Lung (tissue), 12 donors: Measurements from ENCODE around the gene C19orf44. TPM values are rescaled to one million over a fixed set of nuclear protein-coding genes. Genes with fewer than 3 reads are reported as not detected.

ENCODE experiments used
- ATAC-seq: fragments of 200-7000 bp; cut with Tn5 transposase; one replicate; pipeline ENCODE4 v1.9.1; 2020; ENCODE audit warnings: moderate number of reproducible peaks; ENCODE audit not compliant: insufficient read depth, low FRiP score
- DNase-seq, 3 donors: peaks; one replicate each; pipeline ENCODE4 v3.0.0-alpha.2; 2013 to 2017
- H3K27ac ChIP-seq, 2 donors: one replicate each; pipeline ENCODE4 v1.5.1; 2013; ENCODE audit warnings: mild to moderate bottlenecking in 2 of 2, moderate library complexity in 2 of 2, control low read depth in 1 of 2, inconsistent platforms in 1 of 2, low read depth in 1 of 2, low read length in 1 of 2
- H3K27me3 ChIP-seq, 3 donors: one replicate each; pipeline ENCODE4 v1.5.1; 2013; ENCODE audit warnings: low read length in 2 of 3; ENCODE audit not compliant: control insufficient read depth in 3 of 3, insufficient read depth in 3 of 3
- H3K36me3 ChIP-seq, 4 donors: one replicate each; pipeline ENCODE4 v1.5.1; 2013; ENCODE audit warnings: low read length in 4 of 4, mild to moderate bottlenecking in 1 of 4, moderate library complexity in 1 of 4; ENCODE audit not compliant: control insufficient read depth in 4 of 4, insufficient read depth in 4 of 4
- H3K4me1 ChIP-seq, 5 donors: one replicate each; pipeline ENCODE4 v1.5.1; 2013; ENCODE audit warnings: low read length in 5 of 5, mild to moderate bottlenecking in 2 of 5, moderate library complexity in 1 of 5; ENCODE audit not compliant: control insufficient read depth in 5 of 5, insufficient read depth in 5 of 5
- H3K4me3 ChIP-seq: one replicate; pipeline ENCODE4 v1.5.1; 2013; ENCODE audit warnings: mild to moderate bottlenecking, control low read depth, moderate library complexity
- H3K9ac ChIP-seq, 2 donors: one replicate each; pipeline ENCODE4 v1.5.1; 2013; ENCODE audit warnings: low read length in 2 of 2, control low read depth in 1 of 2; ENCODE audit not compliant: insufficient read depth in 1 of 2
- H3K9me3 ChIP-seq, 4 donors: one replicate each; pipeline ENCODE4 v1.5.1; 2013; ENCODE audit warnings: low read length in 3 of 4, mild to moderate bottlenecking in 1 of 4, moderate library complexity in 1 of 4; ENCODE audit not compliant: control insufficient read depth in 4 of 4, insufficient read depth in 3 of 4
- WGBS, 2 donors: extraction: QIAGEN DNeasy Blood & Tissue Kit; methylation state at CpG; one replicate each; pipeline ENCODE4 v1.1.7; 2013; 5-methylcytosine and 5-hydroxymethylcytosine counted together
- polyA plus RNA-seq, 2 donors: library from polyadenylated mRNA; stranded (reverse); fragments of 200-250 nt; gene quantifications; one replicate each; pipeline ENCODE4 v1.2.1, GENCODE V29; 2013
- total RNA-seq, 2 donors: library from RNA; depleted of rRNA in 1 of 2; stranded (reverse); fragments of >200 nt in 1 of 2; gene quantifications; one replicate each; pipeline ENCODE4 v1.2.1, GENCODE V29; 2014 to 2021
- TF ChIP-seq, protein P1 (sequence below): IDR thresholded peaks from 2 replicates; pipeline ENCODE4 v1.5.1; 2012; ENCODE audit warnings: mild to moderate bottlenecking; ENCODE audit errors: control extremely low read depth, extremely low read depth
- donor health status: control.
- donor health status: control.
- donor health status: Bipolar disorder and iron deficiency.
- donor health status: healthy.
- donor health status: DM: yes; HTN: yes; CAD: no.

Gene C19orf44
- total and polyA plus RNA-seq, 4 donors = 3.1 to 9.4 (median 4.6) TPM

DNA sequence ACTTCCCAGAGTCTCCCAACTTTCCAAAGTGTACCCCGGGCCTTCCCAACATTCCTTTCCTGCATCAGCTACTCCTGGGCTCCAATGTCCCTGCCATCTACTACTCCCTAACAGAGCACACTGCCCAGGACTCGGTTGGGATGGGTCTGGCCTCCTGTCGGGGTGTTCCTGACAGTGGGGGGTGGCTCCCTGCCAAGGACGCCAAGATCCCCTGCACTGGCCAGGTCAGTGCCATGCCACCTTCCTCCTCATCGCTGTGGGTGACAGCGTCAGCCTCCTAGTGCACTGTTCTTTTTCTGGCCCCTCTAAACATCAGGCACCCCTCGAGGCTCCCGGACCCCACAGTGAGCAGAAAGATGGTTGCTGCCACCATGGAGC lies 38.3 kb upstream of the C19orf44 start:
- Histone ChIP-seq H3K4me1 (peaks cover 9 to 29% (median 19%) of the 10 kb centered on the region in 5 donors), H3K9me3 (no peaks in the 10 kb centered on the region), H3K9ac (peak overlapping the region in 1 of 2 donors; percentile 42), H3K36me3 (peaks cover 0 to 2% (median 0%) of the 10 kb centered on the region in 4 donors), H3K27me3 (no peaks in the 10 kb centered on the region), H3K27ac (peak overlapping the region; percentile 37 to 56), H3K4me3 (no peak overlapping the region)
- 32 to 44% methylated on average over 8 of the region's 8 CpGs for WGBS, 2 donors
- ATAC-seq = no peak
- no peak for DNase-seq
- TF ChIP-seq, protein P1, sequence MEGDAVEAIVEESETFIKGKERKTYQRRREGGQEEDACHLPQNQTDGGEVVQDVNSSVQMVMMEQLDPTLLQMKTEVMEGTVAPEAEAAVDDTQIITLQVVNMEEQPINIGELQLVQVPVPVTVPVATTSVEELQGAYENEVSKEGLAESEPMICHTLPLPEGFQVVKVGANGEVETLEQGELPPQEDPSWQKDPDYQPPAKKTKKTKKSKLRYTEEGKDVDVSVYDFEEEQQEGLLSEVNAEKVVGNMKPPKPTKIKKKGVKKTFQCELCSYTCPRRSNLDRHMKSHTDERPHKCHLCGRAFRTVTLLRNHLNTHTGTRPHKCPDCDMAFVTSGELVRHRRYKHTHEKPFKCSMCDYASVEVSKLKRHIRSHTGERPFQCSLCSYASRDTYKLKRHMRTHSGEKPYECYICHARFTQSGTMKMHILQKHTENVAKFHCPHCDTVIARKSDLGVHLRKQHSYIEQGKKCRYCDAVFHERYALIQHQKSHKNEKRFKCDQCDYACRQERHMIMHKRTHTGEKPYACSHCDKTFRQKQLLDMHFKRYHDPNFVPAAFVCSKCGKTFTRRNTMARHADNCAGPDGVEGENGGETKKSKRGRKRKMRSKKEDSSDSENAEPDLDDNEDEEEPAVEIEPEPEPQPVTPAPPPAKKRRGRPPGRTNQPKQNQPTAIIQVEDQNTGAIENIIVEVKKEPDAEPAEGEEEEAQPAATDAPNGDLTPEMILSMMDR = no peak

DNA sequence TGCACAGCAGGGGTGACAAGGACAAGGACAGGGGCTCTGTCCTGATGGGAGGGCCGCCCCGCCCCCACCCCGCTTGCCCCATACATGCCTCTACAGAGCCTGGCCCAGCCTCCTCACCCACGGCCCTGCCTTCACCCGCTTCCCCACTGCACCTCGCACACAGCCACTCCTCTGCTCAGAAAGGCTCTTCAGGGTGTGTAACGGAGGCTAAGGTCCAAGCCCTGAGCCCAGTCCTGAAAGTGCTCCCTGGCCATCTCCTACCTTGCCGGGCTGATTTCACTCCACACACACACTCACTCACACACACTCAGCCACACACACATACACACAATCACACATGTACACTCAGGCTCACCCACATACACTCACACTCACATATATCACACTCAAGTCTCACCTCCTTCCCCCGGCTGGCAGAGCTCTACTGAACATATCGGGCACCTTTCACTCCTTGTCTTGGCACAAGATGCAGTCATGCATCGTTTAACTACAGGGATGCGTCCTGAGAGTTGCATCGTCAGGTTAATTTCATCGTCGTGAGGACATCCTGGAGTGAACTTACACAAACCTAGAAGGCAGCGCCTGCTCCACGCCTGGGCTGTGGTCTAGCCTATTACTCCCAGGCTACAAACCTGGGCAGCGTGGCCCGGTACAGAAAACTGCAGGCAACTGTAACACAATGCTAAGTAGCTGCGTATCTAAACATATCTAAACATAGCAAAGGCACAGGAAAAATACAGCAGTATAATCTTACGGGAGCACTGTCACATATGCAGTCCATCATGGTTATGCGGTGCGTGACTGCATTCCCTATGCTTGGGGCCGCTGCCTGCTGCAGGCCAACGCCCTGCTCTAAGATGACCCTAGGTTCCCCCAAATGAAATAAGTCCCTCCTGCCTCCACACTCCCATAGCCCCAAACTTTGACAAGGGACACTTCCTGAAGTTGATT lies 37.5 kb upstream of the C19orf44 start:
- WGBS, 2 donors = 71 to 79% methylated on average over 25 of the region's 25 CpGs
- TF ChIP-seq, protein P1 = no peak
- H3K9me3 ChIP-seq = no peaks in the 10 kb centered on the region
- H3K9ac ChIP-seq = no peak overlapping the region
- no peak for ATAC-seq
- H3K36me3 ChIP-seq = peaks cover 0 to 2% (median 0%) of the 10 kb centered on the region in 4 donors
- no peak overlapping the region for H3K4me3 ChIP-seq
- H3K27ac ChIP-seq = peak overlapping the region; percentile 33 to 56
- no peak for DNase-seq
- no peaks in the 10 kb centered on the region for H3K27me3 ChIP-seq
- H3K4me1 ChIP-seq = peaks cover 13 to 35% (median 19%) of the 10 kb centered on the region in 5 donors

DNA sequence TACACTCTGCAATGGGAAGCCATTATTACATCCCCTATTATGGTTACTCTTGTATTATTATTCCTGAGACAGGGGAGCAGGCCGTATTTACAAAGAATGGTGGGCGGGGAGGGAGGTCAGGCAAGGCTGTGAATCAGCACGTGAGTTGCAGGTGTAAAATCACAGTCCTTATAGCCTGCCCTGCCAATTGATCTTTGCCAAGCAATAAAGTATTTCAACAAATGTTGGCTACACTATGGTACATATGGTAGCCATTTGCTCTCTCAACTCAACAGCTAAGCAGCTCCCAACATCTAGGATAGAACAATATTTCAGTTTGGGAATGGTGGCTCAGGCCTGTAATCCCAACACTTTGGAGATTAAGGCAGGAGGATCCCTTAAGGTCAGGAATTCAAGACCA lies 36.5 kb upstream of the C19orf44 start:
- Histone ChIP-seq H3K36me3 (peaks cover 0 to 2% (median 0%) of the 10 kb centered on the region in 4 donors), H3K9ac (no peak overlapping the region), H3K4me3 (no peak overlapping the region), H3K9me3 (no peaks in the 10 kb centered on the region), H3K4me1 (peaks cover 15 to 40% (median 19%) of the 10 kb centered on the region in 5 donors), H3K27me3 (no peaks in the 10 kb centered on the region), H3K27ac (peak overlapping the region in 1 of 2 donors; percentile 68)
- ATAC-seq = no peak
- 96 to 97% methylated on average over 3 of the region's 3 CpGs for WGBS, 2 donors
- TF ChIP-seq, protein P1 = no peak
- DNase-seq = no peak
